Neuronal stem cell (in vitro differentiated cells): ENCODE results near the gene PLXNA4.

Experiments used
- DNase-seq: peaks from one replicate; pipeline ENCODE4 v3.0.0-alpha.2; 2013; ENCODE audit warnings: low spot score
- H2AFZ ChIP-seq: one replicate; pipeline ENCODE4 v1.6.1; 2013; ENCODE audit warnings: mild to moderate bottlenecking, low read length, inconsistent platforms
- H2AK5ac ChIP-seq: 2 replicates; pipeline ENCODE4 v1.6.1; 2013; ENCODE audit warnings: low read depth, mild to moderate bottlenecking, inconsistent platforms, low read length, moderate library complexity, mixed read lengths
- H2BK120ac ChIP-seq: 2 replicates; pipeline ENCODE4 v1.6.1; 2013; ENCODE audit warnings: low read depth, mild to moderate bottlenecking, inconsistent platforms, low read length, moderate library complexity, mixed read lengths
- H2BK12ac ChIP-seq: one replicate; pipeline ENCODE4 v1.6.1; 2013; ENCODE audit warnings: low read length, inconsistent platforms
- H2BK15ac ChIP-seq: 2 replicates; pipeline ENCODE4 v1.6.1; 2013; ENCODE audit warnings: mild to moderate bottlenecking, low read length, inconsistent platforms, mixed read lengths
- H2BK5ac ChIP-seq: one replicate; pipeline ENCODE4 v1.6.1; 2013; ENCODE audit warnings: inconsistent platforms, mild to moderate bottlenecking, low read length, moderate library complexity
- H3K14ac ChIP-seq: one replicate; pipeline ENCODE4 v1.6.1; 2013; ENCODE audit warnings: low read length, inconsistent platforms
- H3K18ac ChIP-seq: 2 replicates; pipeline ENCODE4 v1.6.1; 2013; ENCODE audit warnings: low read length, inconsistent platforms
- H3K23ac ChIP-seq: 2 replicates; pipeline ENCODE4 v1.6.1; 2013; ENCODE audit warnings: low read depth, mild to moderate bottlenecking, mixed read lengths, low read length, inconsistent platforms; ENCODE audit not compliant: poor library complexity
- H3K27ac ChIP-seq: replicated peaks from 3 replicates; pipeline ENCODE4 v1.5.1; 2013; ENCODE audit warnings: low read length, inconsistent platforms
- H3K27me3 ChIP-seq, 3 experiments: 2 replicates each; pipeline ENCODE4 v1.6.1; 2013; ENCODE audit warnings: low read length in 3 of 3, mild to moderate bottlenecking in 2 of 3, inconsistent platforms in 1 of 3, low read depth in 1 of 3, mixed read lengths in 1 of 3, moderate library complexity in 1 of 3; ENCODE audit not compliant: control insufficient read depth in 3 of 3, insufficient read depth in 3 of 3
- H3K36me3 ChIP-seq, 2 donors: replicated peaks in 1 of 2; 2 replicates each; pipeline ENCODE4 v1.6.1; 2013; ENCODE audit warnings: low read length in 2 of 2; ENCODE audit not compliant: control insufficient read depth in 2 of 2, insufficient read depth in 2 of 2
- H3K4ac ChIP-seq: 2 replicates; pipeline ENCODE4 v1.6.1; 2013; ENCODE audit warnings: inconsistent platforms, mild to moderate bottlenecking, low read length, moderate library complexity
- H3K4me1 ChIP-seq, 2 donors: 1 replicate in 1 of 2; 2 replicates in 1 of 2; pipeline ENCODE4 v1.6.1; 2013; ENCODE audit warnings: low read length in 2 of 2, low read depth in 1 of 2; ENCODE audit not compliant: control insufficient read depth in 2 of 2, insufficient read depth in 1 of 2
- H3K4me2 ChIP-seq: one replicate; pipeline ENCODE4 v1.6.1; 2013; ENCODE audit warnings: mild to moderate bottlenecking, low read length, inconsistent platforms; ENCODE audit not compliant: insufficient read depth, poor library complexity, severe bottlenecking
- H3K4me3 ChIP-seq, 2 donors: 2 replicates each; pipeline ENCODE4 v1.5.1; 2013; ENCODE audit warnings: low read length in 2 of 2, mild to moderate bottlenecking in 2 of 2, inconsistent platforms in 1 of 2, moderate library complexity in 1 of 2
- H3K79me1 ChIP-seq: one replicate; pipeline ENCODE4 v1.6.1; 2013; ENCODE audit warnings: low read depth, mild to moderate bottlenecking, inconsistent platforms, low read length, moderate library complexity
- H3K9ac ChIP-seq: one replicate; pipeline ENCODE4 v1.6.1; 2013; ENCODE audit warnings: mild to moderate bottlenecking, low read depth, low read length, inconsistent platforms; ENCODE audit not compliant: poor library complexity
- H3K9me3 ChIP-seq, 2 donors: replicated peaks in 1 of 2; 2 replicates each; pipeline versions ENCODE3 to v1.6.1; 2013; ENCODE audit warnings: low read length in 2 of 2, mild to moderate bottlenecking in 2 of 2, inconsistent platforms in 1 of 2, low read depth in 1 of 2, mixed read lengths in 1 of 2, moderate library complexity in 1 of 2; ENCODE audit not compliant: control insufficient read depth in 2 of 2, insufficient read depth in 1 of 2
- H4K8ac ChIP-seq: one replicate; pipeline ENCODE4 v1.6.1; 2013; ENCODE audit warnings: low read depth, mild to moderate bottlenecking, inconsistent platforms, low read length, moderate library complexity
- H4K91ac ChIP-seq: one replicate; pipeline ENCODE4 v1.6.1; 2013; ENCODE audit warnings: low read length, low read depth, mild to moderate bottlenecking, inconsistent platforms; ENCODE audit not compliant: poor library complexity
- WGBS, 2 donors: extraction: QIAGEN DNeasy Blood & Tissue Kit; methylation state at CpG; one replicate each; pipeline ENCODE4 v1.1.7; 2013; ENCODE audit warnings: missing lambda C conversion rate in 2 of 2, mixed read lengths in 1 of 2; ENCODE audit not compliant: insufficient read length in 2 of 2, insufficient replicate concordance in 1 of 2; ENCODE audit errors: extremely low coverage in 2 of 2; 5-methylcytosine and 5-hydroxymethylcytosine counted together

PLXNA4 gene

GRCh38 chr7:132359743-132360142 lies 216.5 kb downstream of the PLXNA4 start:
- Histone ChIP-seq H3K36me3 (no peaks in the 10 kb centered on the region), H3K4me1 (no peaks in the 10 kb centered on the region), H3K27me3 (no peaks in the 10 kb centered on the region), H3K14ac (no peak overlapping the region), H4K91ac (no peak overlapping the region), H2BK12ac (no peak overlapping the region), H2AK5ac (no peak overlapping the region), H3K9me3 (no peaks in the 10 kb centered on the region), H2BK15ac (no peak overlapping the region), H3K4me3 (no peak overlapping the region), H3K4me2 (no peak overlapping the region), H3K23ac (no peak overlapping the region), H3K18ac (no peak overlapping the region), H3K27ac (no peak overlapping the region), H3K9ac (no peak overlapping the region), H2BK5ac (no peak overlapping the region), H3K4ac (no peak overlapping the region), H2AFZ (no peak overlapping the region), H2BK120ac (no peak overlapping the region), H3K79me1 (no peaks in the 10 kb centered on the region), H4K8ac (no peak overlapping the region)
- no CpG with 5 or more reads among the region's 3 CpGs for WGBS, 2 donors
- no peak for DNase-seq

GRCh38 chr7:132355048-132355447 lies 221.2 kb downstream of the PLXNA4 start:
- Histone ChIP-seq H3K4ac (no peak overlapping the region), H3K9me3 (no peaks in the 10 kb centered on the region), H3K18ac (no peak overlapping the region), H3K14ac (no peak overlapping the region), H3K9ac (no peak overlapping the region), H4K91ac (no peak overlapping the region), H3K27ac (no peak overlapping the region), H2BK120ac (no peak overlapping the region), H3K23ac (no peak overlapping the region), H4K8ac (no peak overlapping the region), H3K27me3 (peaks cover 0 to 4% (median 0%) of the 10 kb centered on the region in 3 experiments), H3K4me2 (no peak overlapping the region), H2AFZ (no peak overlapping the region), H2AK5ac (no peak overlapping the region), H3K4me1 (peaks cover 0 to 8% of the 10 kb centered on the region in 2 donors), H2BK15ac (no peak overlapping the region), H3K79me1 (no peaks in the 10 kb centered on the region), H3K36me3 (no peaks in the 10 kb centered on the region), H3K4me3 (no peak overlapping the region), H2BK5ac (no peak overlapping the region), H2BK12ac (no peak overlapping the region)
- DNase-seq, result no peak
- no CpG with 5 or more reads among the region's 5 CpGs for WGBS, 2 donors

DNA sequence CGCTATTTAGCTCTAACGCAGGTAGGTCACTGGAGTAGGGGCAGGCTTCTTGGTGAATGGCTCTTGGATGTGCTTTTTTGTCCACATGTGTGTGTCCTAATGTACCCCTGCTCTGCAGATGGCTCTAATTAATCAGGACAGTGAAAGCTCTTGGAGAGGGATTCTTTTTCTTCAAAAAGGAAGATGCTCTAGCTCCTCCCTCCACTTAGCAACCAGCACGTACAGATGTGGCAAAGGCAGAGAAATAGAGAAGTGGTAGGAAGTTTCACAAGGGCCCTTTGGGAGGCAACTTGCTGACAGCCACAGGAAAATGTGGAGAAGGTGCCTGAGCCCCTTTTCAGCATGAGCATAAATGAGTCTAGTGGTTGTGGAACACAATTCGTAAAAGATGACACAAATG lies 221.7 kb downstream of the PLXNA4 start:
- Histone ChIP-seq H3K14ac (no peak overlapping the region), H3K4me2 (no peak overlapping the region), H3K4ac (no peak overlapping the region), H3K27me3 (peaks cover 0 to 4% (median 0%) of the 10 kb centered on the region in 3 experiments), H3K4me1 (peaks cover 0 to 8% of the 10 kb centered on the region in 2 donors), H2BK15ac (no peak overlapping the region), H2BK5ac (no peak overlapping the region), H2BK12ac (no peak overlapping the region), H3K9me3 (no peaks in the 10 kb centered on the region), H4K8ac (no peak overlapping the region), H3K27ac (no peak overlapping the region), H3K9ac (no peak overlapping the region), H3K79me1 (no peaks in the 10 kb centered on the region), H3K4me3 (no peak overlapping the region), H2AK5ac (no peak overlapping the region), H2BK120ac (no peak overlapping the region), H2AFZ (no peak overlapping the region), H3K18ac (no peak overlapping the region), H3K23ac (no peak overlapping the region), H4K91ac (no peak overlapping the region), H3K36me3 (no peaks in the 10 kb centered on the region)
- no CpG with 5 or more reads among the region's 4 CpGs for WGBS, 2 donors
- no peak for DNase-seq

GRCh38 chr7:132353936-132354335 lies 222.3 kb downstream of the PLXNA4 start:
- Histone ChIP-seq H3K4me1 (peaks cover 0 to 8% of the 10 kb centered on the region in 2 donors), H3K27ac (no peak overlapping the region), H2BK15ac (no peak overlapping the region), H4K91ac (no peak overlapping the region), H4K8ac (no peak overlapping the region), H2AFZ (no peak overlapping the region), H3K4me3 (no peak overlapping the region), H2AK5ac (no peak overlapping the region), H3K14ac (no peak overlapping the region), H3K18ac (no peak overlapping the region), H3K79me1 (no peaks in the 10 kb centered on the region), H3K23ac (no peak overlapping the region), H2BK5ac (no peak overlapping the region), H3K27me3 (peaks cover 0 to 4% (median 0%) of the 10 kb centered on the region in 3 experiments), H3K36me3 (no peaks in the 10 kb centered on the region), H3K4me2 (no peak overlapping the region), H3K9ac (no peak overlapping the region), H2BK12ac (no peak overlapping the region), H2BK120ac (no peak overlapping the region), H3K4ac (no peak overlapping the region), H3K9me3 (no peaks in the 10 kb centered on the region)
- no peak for DNase-seq
- WGBS, 2 donors, result no CpG with 5 or more reads among the region's 5 CpGs
